Measurements from ENCODE around the gene RDH8.

The RDH8 gene, protein sequence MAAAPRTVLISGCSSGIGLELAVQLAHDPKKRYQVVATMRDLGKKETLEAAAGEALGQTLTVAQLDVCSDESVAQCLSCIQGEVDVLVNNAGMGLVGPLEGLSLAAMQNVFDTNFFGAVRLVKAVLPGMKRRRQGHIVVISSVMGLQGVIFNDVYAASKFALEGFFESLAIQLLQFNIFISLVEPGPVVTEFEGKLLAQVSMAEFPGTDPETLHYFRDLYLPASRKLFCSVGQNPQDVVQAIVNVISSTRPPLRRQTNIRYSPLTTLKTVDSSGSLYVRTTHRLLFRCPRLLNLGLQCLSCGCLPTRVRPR

DNA sequence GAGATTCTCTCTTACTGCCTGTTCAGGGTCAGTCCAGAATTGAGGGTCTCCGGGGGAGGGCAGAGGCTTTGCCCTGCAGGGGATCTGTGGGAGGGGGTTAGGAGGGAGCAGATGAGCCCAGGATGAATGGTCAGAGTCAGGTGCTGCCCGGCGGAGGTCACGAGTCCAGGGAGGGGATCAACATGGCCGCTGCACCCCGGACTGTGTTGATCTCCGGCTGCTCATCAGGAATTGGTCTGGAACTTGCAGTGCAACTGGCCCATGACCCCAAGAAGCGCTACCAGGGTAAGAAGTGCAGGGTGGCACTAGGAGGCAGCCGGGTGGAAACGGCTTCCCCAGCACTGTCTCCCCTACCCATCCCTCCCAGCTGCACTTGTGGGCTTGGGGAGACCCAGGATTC lies at the start of gene RDH8:
TSS of gene RDH8 (plus strand) at position 168 of the 400 bp plus-strand sequence. CDS start at position 183, 15 bp downstream.
- no peaks in the 10 kb centered on the region for H3K36me3 ChIP-seq (ENCODE audit: insufficient read depth, low read length)
- H3K27me3 ChIP-seq (ENCODE audit: insufficient read depth, low read length) = 0 out of 2 replicates have a peak, but pooled peaks cover 4% of the 10 kb centered on the region
- no peak within 1 kb of the TSS for H3K27ac ChIP-seq (ENCODE audit: low read depth, low read length)
- H2AFZ ChIP-seq (ENCODE audit: low read length, unreplicated experiment) = no peak within 1 kb of the TSS
- H3K4me3 ChIP-seq (ENCODE audit: low read depth, low read length) = no peak within 1 kb of the TSS
- H3K4me1 ChIP-seq (ENCODE audit: control insufficient read depth, insufficient read depth, low read length, unreplicated experiment) = peaks cover 21% of the 10 kb centered on the region
- no peaks in the 10 kb centered on the region for H3K79me2 ChIP-seq (ENCODE audit: control insufficient read depth, insufficient read depth, low read length, unreplicated experiment)

DNA sequence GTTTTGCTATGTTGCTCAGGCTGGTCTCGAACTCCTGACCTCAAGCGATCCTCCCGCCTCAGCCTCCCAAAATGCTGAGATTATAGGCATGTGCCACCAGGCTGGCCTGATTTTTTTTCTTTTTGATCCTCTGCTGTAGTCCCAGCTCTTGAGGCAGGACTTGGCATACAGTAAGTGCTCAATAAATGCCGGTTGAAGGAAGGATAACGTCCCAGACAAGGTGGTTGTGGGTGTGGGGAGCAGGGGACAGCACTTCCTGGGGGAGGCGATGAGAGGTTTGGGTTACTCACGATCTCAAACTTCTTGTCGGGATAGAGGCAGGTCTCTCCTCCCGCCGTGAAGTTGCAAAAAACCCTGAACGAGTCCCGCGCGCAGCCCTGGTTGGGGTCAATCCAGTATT lies 47.3 kb upstream of the RDH8 start:
- no peak overlapping the region for H2AFZ ChIP-seq (ENCODE audit: low read length, unreplicated experiment)
- no peaks in the 10 kb centered on the region for H3K79me2 ChIP-seq (ENCODE audit: control insufficient read depth, insufficient read depth, low read length, unreplicated experiment)
- no peak overlapping the region for H3K27ac ChIP-seq (ENCODE audit: low read depth, low read length)
- no peak overlapping the region for H3K4me3 ChIP-seq (ENCODE audit: low read depth, low read length)
- no peaks in the 10 kb centered on the region for H3K4me1 ChIP-seq (ENCODE audit: control insufficient read depth, insufficient read depth, low read length, unreplicated experiment)
- no peaks in the 10 kb centered on the region for H3K36me3 ChIP-seq (ENCODE audit: insufficient read depth, low read length)
- no peaks in the 10 kb centered on the region for H3K27me3 ChIP-seq (ENCODE audit: insufficient read depth, low read length)

GRCh38 chr19:9966448-9966847 lies 46.8 kb upstream of the RDH8 start:
- H3K4me1 ChIP-seq (ENCODE audit: control insufficient read depth, insufficient read depth, low read length, unreplicated experiment) = no peaks in the 10 kb centered on the region
- H3K27ac ChIP-seq (ENCODE audit: low read depth, low read length) = no peak overlapping the region
- no peak overlapping the region for H2AFZ ChIP-seq (ENCODE audit: low read length, unreplicated experiment)
- H3K4me3 ChIP-seq (ENCODE audit: low read depth, low read length) = no peak overlapping the region
- no peaks in the 10 kb centered on the region for H3K36me3 ChIP-seq (ENCODE audit: insufficient read depth, low read length)
- H3K27me3 ChIP-seq (ENCODE audit: insufficient read depth, low read length) = no peaks in the 10 kb centered on the region
- no peaks in the 10 kb centered on the region for H3K79me2 ChIP-seq (ENCODE audit: control insufficient read depth, insufficient read depth, low read length, unreplicated experiment)

DNA sequence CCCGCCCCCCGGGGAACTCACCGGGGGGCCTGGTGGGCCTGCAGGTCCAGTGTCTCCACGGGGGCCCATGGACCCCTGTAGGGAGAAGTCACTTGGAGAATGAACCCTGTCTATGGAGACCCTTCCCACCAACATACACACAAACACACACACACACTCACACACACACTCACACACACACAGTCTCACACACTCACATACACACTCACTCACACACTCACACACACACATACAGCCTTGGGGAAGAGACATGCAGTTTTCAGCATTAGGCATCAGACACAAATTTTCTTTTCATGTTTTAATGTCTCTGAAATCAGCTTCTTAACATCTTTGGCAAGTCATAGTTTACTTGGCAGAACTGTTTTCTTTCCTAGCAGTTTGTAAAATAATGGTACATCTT lies 46.0 kb upstream of the RDH8 start:
- Histone ChIP-seq H3K4me3 (ENCODE audit: low read depth, low read length) (no peak overlapping the region), H3K27ac (ENCODE audit: low read depth, low read length) (no peak overlapping the region), H3K36me3 (ENCODE audit: insufficient read depth, low read length) (no peaks in the 10 kb centered on the region), H3K27me3 (ENCODE audit: insufficient read depth, low read length) (no peaks in the 10 kb centered on the region), H3K79me2 (ENCODE audit: control insufficient read depth, insufficient read depth, low read length, unreplicated experiment) (no peaks in the 10 kb centered on the region), H3K4me1 (ENCODE audit: control insufficient read depth, insufficient read depth, low read length, unreplicated experiment) (no peaks in the 10 kb centered on the region), H2AFZ (ENCODE audit: low read length, unreplicated experiment) (no peak overlapping the region)

- no peaks in the 10 kb centered on the region for H3K79me2 ChIP-seq (ENCODE audit: control insufficient read depth, insufficient read depth, low read length, unreplicated experiment)
- H3K36me3 ChIP-seq (ENCODE audit: insufficient read depth, low read length) = no peaks in the 10 kb centered on the region
- H3K4me1 ChIP-seq (ENCODE audit: control insufficient read depth, insufficient read depth, low read length, unreplicated experiment) = no peaks in the 10 kb centered on the region
- H3K27ac ChIP-seq (ENCODE audit: low read depth, low read length) = no peak overlapping the region
- H3K4me3 ChIP-seq (ENCODE audit: low read depth, low read length) = no peak overlapping the region
- H3K27me3 ChIP-seq (ENCODE audit: insufficient read depth, low read length) = no peaks in the 10 kb centered on the region
- no peak overlapping the region for H2AFZ ChIP-seq (ENCODE audit: low read length, unreplicated experiment)
These were observed 44.2 kb upstream of the RDH8 start for GRCh38 chr19:9968820-9969687.

DNA sequence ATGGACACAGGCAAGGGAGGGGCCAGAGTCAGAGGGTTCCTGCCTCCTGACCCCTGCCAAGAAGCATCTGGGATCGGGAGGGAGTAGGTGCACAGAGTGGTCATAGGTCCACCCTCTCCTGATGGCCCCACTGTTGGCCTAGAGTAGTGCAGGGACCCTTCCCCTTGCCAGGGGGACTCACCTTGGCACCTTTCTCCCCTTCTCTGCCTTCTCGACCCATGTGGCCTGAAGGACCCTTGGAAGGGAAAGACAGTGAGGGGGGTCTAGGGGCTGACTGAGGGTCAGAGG lies 43.7 kb upstream of the RDH8 start:
- Histone ChIP-seq H3K27me3 (ENCODE audit: insufficient read depth, low read length) (no peaks in the 10 kb centered on the region), H2AFZ (ENCODE audit: low read length, unreplicated experiment) (no peak overlapping the region), H3K4me3 (ENCODE audit: low read depth, low read length) (no peak overlapping the region)

GRCh38 chr19:9970481-9970880 lies 42.8 kb upstream of the RDH8 start:
- Histone ChIP-seq H3K27me3 (ENCODE audit: insufficient read depth, low read length) (no peaks in the 10 kb centered on the region), H3K79me2 (ENCODE audit: control insufficient read depth, insufficient read depth, low read length, unreplicated experiment) (no peaks in the 10 kb centered on the region), H3K36me3 (ENCODE audit: insufficient read depth, low read length) (no peaks in the 10 kb centered on the region), H3K4me3 (ENCODE audit: low read depth, low read length) (no peak overlapping the region), H3K4me1 (ENCODE audit: control insufficient read depth, insufficient read depth, low read length, unreplicated experiment) (no peaks in the 10 kb centered on the region), H2AFZ (ENCODE audit: low read length, unreplicated experiment) (no peak overlapping the region), H3K27ac (ENCODE audit: low read depth, low read length) (no peak overlapping the region)

More for the DNA sequence above, 43.7 kb upstream of the RDH8 start:
- Histone ChIP-seq H3K27ac (ENCODE audit: low read depth, low read length) (no peak overlapping the region), H3K79me2 (ENCODE audit: control insufficient read depth, insufficient read depth, low read length, unreplicated experiment) (no peaks in the 10 kb centered on the region), H3K4me1 (ENCODE audit: control insufficient read depth, insufficient read depth, low read length, unreplicated experiment) (no peaks in the 10 kb centered on the region), H3K36me3 (ENCODE audit: insufficient read depth, low read length) (no peaks in the 10 kb centered on the region)

GRCh38 chr19:9971166-9971897 lies 42.0 kb upstream of the RDH8 start:
- no peaks in the 10 kb centered on the region for H3K27me3 ChIP-seq (ENCODE audit: insufficient read depth, low read length)
- H3K4me3 ChIP-seq (ENCODE audit: low read depth, low read length) = no peak overlapping the region
- H3K27ac ChIP-seq (ENCODE audit: low read depth, low read length) = no peak overlapping the region
- H2AFZ ChIP-seq (ENCODE audit: low read length, unreplicated experiment) = no peak overlapping the region
- H3K36me3 ChIP-seq (ENCODE audit: insufficient read depth, low read length) = no peaks in the 10 kb centered on the region
- H3K79me2 ChIP-seq (ENCODE audit: control insufficient read depth, insufficient read depth, low read length, unreplicated experiment) = no peaks in the 10 kb centered on the region
- no peaks in the 10 kb centered on the region for H3K4me1 ChIP-seq (ENCODE audit: control insufficient read depth, insufficient read depth, low read length, unreplicated experiment)

- Histone ChIP-seq H3K4me3 (ENCODE audit: low read depth, low read length) (no peak overlapping the region), H3K4me1 (ENCODE audit: control insufficient read depth, insufficient read depth, low read length, unreplicated experiment) (no peaks in the 10 kb centered on the region), H3K27ac (ENCODE audit: low read depth, low read length) (no peak overlapping the region), H3K36me3 (ENCODE audit: insufficient read depth, low read length) (no peaks in the 10 kb centered on the region), H3K79me2 (ENCODE audit: control insufficient read depth, insufficient read depth, low read length, unreplicated experiment) (no peaks in the 10 kb centered on the region), H3K27me3 (ENCODE audit: insufficient read depth, low read length) (no peaks in the 10 kb centered on the region), H2AFZ (ENCODE audit: low read length, unreplicated experiment) (no peak overlapping the region)
These were observed 41.2 kb upstream of the RDH8 start for GRCh38 chr19:9972103-9972502.

- no peak overlapping the region for H2AFZ ChIP-seq (ENCODE audit: low read length, unreplicated experiment)
- H3K4me3 ChIP-seq (ENCODE audit: low read depth, low read length) = no peak overlapping the region
These were observed 31.6 kb upstream of the RDH8 start for GRCh38 chr19:9981406-9982260.

More at GRCh38 chr19:9981406-9982260, 31.6 kb upstream of the RDH8 start:
- peaks cover 10% of the 10 kb centered on the region for H3K4me1 ChIP-seq (ENCODE audit: control insufficient read depth, insufficient read depth, low read length, unreplicated experiment)
- no peaks in the 10 kb centered on the region for H3K27me3 ChIP-seq (ENCODE audit: insufficient read depth, low read length)
- no peak overlapping the region for H3K27ac ChIP-seq (ENCODE audit: low read depth, low read length)
- H3K36me3 ChIP-seq (ENCODE audit: insufficient read depth, low read length) = no peaks in the 10 kb centered on the region
- H3K79me2 ChIP-seq (ENCODE audit: control insufficient read depth, insufficient read depth, low read length, unreplicated experiment) = no peaks in the 10 kb centered on the region
